WTC11 (cell line): ENCODE measurements around the gene USF3. TPM values are rescaled to one million over a fixed set of nuclear protein-coding genes. Genes with fewer than 3 reads are reported as not detected.

ENCODE experiments used
- ATAC-seq: fragments of 200-7000 bp; cut with Tn5 transposase; 2 replicates; pipeline ENCODE4 v1.10.0; 2021; ENCODE audit warnings: mild to moderate bottlenecking, moderate library complexity
- CTCF ChIA-PET: fragments of 300-600 bp; sonication (Branson Sonifier 250); formaldehyde crosslinking; loops from one replicate; lab custom pipeline; 2021; ENCODE audit warnings: antibody characterized with exemption; lab: Charles Lee
- POLR2A ChIA-PET: fragments of 350-600 bp; sonication (Branson Sonifier 250); formaldehyde crosslinking; loops from one replicate; lab custom pipeline; 2021; ENCODE audit warnings: antibody characterized with exemption; lab: Charles Lee
- DNase-seq: peaks from one replicate; pipeline ENCODE4 v3.0.0; 2021; ENCODE audit warnings: low spot score
- H3K27ac Mint-ChIP-seq: 2 replicates; pipeline ENCODE4 v1.8.0; 2021; ENCODE audit warnings: mixed read lengths
- H3K27me3 Mint-ChIP-seq: 2 replicates; pipeline ENCODE4 v1.8.0; 2021; ENCODE audit warnings: low read depth, mild to moderate bottlenecking, moderate library complexity, mixed read lengths
- H3K36me3 Mint-ChIP-seq: 2 replicates; pipeline ENCODE4 v1.8.0; 2021; ENCODE audit warnings: mixed read lengths
- H3K4me1 Mint-ChIP-seq: 2 replicates; pipeline ENCODE4 v1.8.0; 2022; ENCODE audit warnings: mixed read lengths
- H3K4me3 Mint-ChIP-seq: 2 replicates; pipeline ENCODE4 v1.8.0; 2021; ENCODE audit warnings: mild to moderate bottlenecking, moderate library complexity, mixed read lengths
- H3K9me3 Mint-ChIP-seq: 2 replicates; pipeline ENCODE4 v1.8.0; 2021; ENCODE audit warnings: mixed read lengths
- ELF4 ChIP-seq: sonication (generic); formaldehyde crosslinking; IDR thresholded peaks from 2 replicates; pipeline ENCODE4 v1.8.1; 2022; ENCODE audit warnings: low read depth, mild to moderate bottlenecking, moderate library complexity, missing genetic modification reagents
- EMX1 ChIP-seq: fragments of 250-450 bp; sonication (Bioruptor Pico); IDR thresholded peaks from 2 replicates; pipeline ENCODE4 v1.8.0; 2021; ENCODE audit warnings: mild to moderate bottlenecking
- GRHL2 ChIP-seq: fragments of 250-450 bp; sonication (Bioruptor Pico); IDR thresholded peaks from 2 replicates; pipeline ENCODE4 v1.8.0; 2022; ENCODE audit warnings: mild to moderate bottlenecking, moderate library complexity; ENCODE audit not compliant: insufficient replicate concordance, severe bottlenecking
- JAZF1 ChIP-seq: fragments of 250-450 bp; sonication (Bioruptor Pico); IDR thresholded peaks from 2 replicates; pipeline ENCODE4 v1.9.0; 2021; ENCODE audit warnings: moderate library complexity, mild to moderate bottlenecking, inconsistent platforms
- NR2C2 ChIP-seq: sonication (generic); formaldehyde crosslinking; IDR thresholded peaks from 2 replicates; pipeline ENCODE4 v1.8.0; 2022; ENCODE audit warnings: mild to moderate bottlenecking, missing genetic modification reagents
- NR3C1 ChIP-seq: sonication (generic); formaldehyde crosslinking; conservative IDR thresholded peaks from 2 replicates; pipeline ENCODE4 v1.8.1; 2023; ENCODE audit warnings: low read depth, mild to moderate bottlenecking, missing genetic modification reagents
- PRRX2 ChIP-seq: fragments of 250-450 bp; sonication (Bioruptor Pico); IDR thresholded peaks from 2 replicates; pipeline ENCODE4 v1.8.0; 2021; ENCODE audit warnings: mild to moderate bottlenecking
- SMAD3 ChIP-seq: sonication (generic); formaldehyde crosslinking; IDR thresholded peaks from 2 replicates; pipeline ENCODE4 v1.8.0; 2022; ENCODE audit warnings: missing genetic modification reagents, mild to moderate bottlenecking, borderline replicate concordance
- SOX15 ChIP-seq: fragments of 250-450 bp; sonication (Bioruptor Pico); IDR thresholded peaks from 2 replicates; pipeline ENCODE4 v1.9.0; 2021; ENCODE audit warnings: mild to moderate bottlenecking
- TCF7 ChIP-seq: sonication (generic); formaldehyde crosslinking; IDR thresholded peaks from 2 replicates; pipeline ENCODE4 v1.8.0; 2022; ENCODE audit warnings: mild to moderate bottlenecking, low read depth, missing genetic modification reagents, moderate library complexity
- TEAD1 ChIP-seq: sonication (generic); formaldehyde crosslinking; IDR thresholded peaks from 2 replicates; pipeline ENCODE4 v1.8.0; 2022; ENCODE audit warnings: mild to moderate bottlenecking, missing genetic modification reagents
- TEAD4 ChIP-seq: sonication (generic); formaldehyde crosslinking; IDR thresholded peaks from 2 replicates; pipeline ENCODE4 v1.8.0; 2022; ENCODE audit warnings: mild to moderate bottlenecking, missing genetic modification reagents
- ZNF263 ChIP-seq: sonication (generic); formaldehyde crosslinking; IDR thresholded peaks from 2 replicates; pipeline ENCODE4 v1.8.1; 2022; ENCODE audit warnings: low read depth, mild to moderate bottlenecking, moderate library complexity, missing genetic modification reagents
- ZNF317 ChIP-seq: sonication (generic); formaldehyde crosslinking; IDR thresholded peaks from 2 replicates; pipeline ENCODE4 v1.8.1; 2023; ENCODE audit warnings: low read depth, mild to moderate bottlenecking, moderate library complexity, missing genetic modification reagents, borderline replicate concordance
- ZNF416 ChIP-seq: fragments of 250-450 bp; sonication (Bioruptor Pico); IDR thresholded peaks from 2 replicates; pipeline ENCODE4 v1.9.0; 2021; ENCODE audit warnings: mild to moderate bottlenecking, inconsistent platforms
- ZNF423 ChIP-seq: fragments of 250-450 bp; sonication (Bioruptor Pico); IDR thresholded peaks from 2 replicates; pipeline ENCODE4 v2.1.2; 2022; ENCODE audit warnings: mild to moderate bottlenecking, moderate library complexity
- ZNF671 ChIP-seq: fragments of 250-450 bp; sonication (Bioruptor Pico); IDR thresholded peaks from 2 replicates; pipeline ENCODE4 v1.8.0; 2021; ENCODE audit warnings: mild to moderate bottlenecking
- total RNA-seq: library from RNA; stranded (reverse); gene quantifications from 3 replicates; pipeline ENCODE4 v1.2.3, GENCODE V29; 2021
- TF ChIP-seq, protein P1 (sequence below): fragments of 250-450 bp; sonication (Bioruptor Pico); IDR thresholded peaks from 2 replicates; pipeline ENCODE4 v1.8.0; 2021; ENCODE audit warnings: mild to moderate bottlenecking
- TF ChIP-seq, protein P2 (sequence below): sonication (generic); formaldehyde crosslinking; IDR thresholded peaks from 2 replicates; pipeline ENCODE4 v1.8.1; 2022; ENCODE audit warnings: mild to moderate bottlenecking, missing genetic modification reagents, moderate library complexity, borderline replicate concordance
- TF ChIP-seq, protein P3 (sequence below): sonication (generic); formaldehyde crosslinking; conservative IDR thresholded peaks from 2 replicates; pipeline ENCODE4 v1.8.1; 2022; ENCODE audit warnings: mild to moderate bottlenecking, missing genetic modification reagents
- TF ChIP-seq, protein P4 (sequence below): sonication (generic); formaldehyde crosslinking; IDR thresholded peaks from 2 replicates; pipeline ENCODE4 v1.8.1; 2022; ENCODE audit warnings: low read depth, mild to moderate bottlenecking, moderate library complexity, missing genetic modification reagents, borderline replicate concordance
- TF ChIP-seq, protein P5 (sequence below): sonication (generic); formaldehyde crosslinking; IDR thresholded peaks from 2 replicates; pipeline ENCODE4 v1.8.1; 2023; ENCODE audit warnings: mild to moderate bottlenecking, missing genetic modification reagents, moderate library complexity
- TF ChIP-seq, protein P6 (sequence below): sonication (generic); formaldehyde crosslinking; IDR thresholded peaks from 2 replicates; pipeline ENCODE4 v1.8.1; 2022; ENCODE audit warnings: low read depth, missing genetic modification reagents, borderline replicate concordance
- TF ChIP-seq, protein P7 (sequence below): sonication (generic); formaldehyde crosslinking; IDR thresholded peaks from 2 replicates; pipeline ENCODE4 v1.8.0; 2022; ENCODE audit warnings: mild to moderate bottlenecking, missing genetic modification reagents
- TF ChIP-seq, protein P8 (sequence below): fragments of 250-450 bp; sonication (Bioruptor Pico); IDR thresholded peaks from 2 replicates; pipeline ENCODE4 v1.9.0; 2021; ENCODE audit warnings: mild to moderate bottlenecking, borderline replicate concordance

The USF3 gene
- total RNA-seq, 1 experiment from 2014 or later: 16.4 TPM

DNA sequence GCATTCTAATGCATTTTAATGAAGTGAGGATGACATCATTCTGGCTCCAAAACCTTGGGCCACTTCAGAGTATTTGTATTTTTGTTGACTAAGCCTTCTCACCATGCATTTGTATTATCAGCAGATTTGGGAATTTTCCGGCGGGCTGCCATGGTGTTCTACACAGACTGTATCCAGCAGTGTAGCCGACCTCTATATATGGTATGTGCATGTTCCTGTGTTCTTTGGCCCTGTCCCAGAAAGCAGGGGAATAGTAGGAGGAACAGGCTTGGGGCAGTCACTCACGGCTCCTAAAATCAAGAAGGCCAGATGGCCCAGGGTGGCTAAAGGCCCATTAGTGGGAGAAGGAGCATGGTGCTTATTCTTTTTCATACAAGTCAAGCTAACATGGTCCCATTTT lies 80.5 kb downstream of the USF3 start:
- H3K4me1 Mint-ChIP-seq: no peaks in the 10 kb centered on the region
- no peaks in the 10 kb centered on the region for H3K27me3 Mint-ChIP-seq
- TF ChIP-seq NR2C2 (CRISPR knock-in tag): no peak
- no peak for TF ChIP-seq GRHL2 (CRISPR knock-in tag)
- TF ChIP-seq SMAD3: no peak
- TF ChIP-seq, protein P1, sequence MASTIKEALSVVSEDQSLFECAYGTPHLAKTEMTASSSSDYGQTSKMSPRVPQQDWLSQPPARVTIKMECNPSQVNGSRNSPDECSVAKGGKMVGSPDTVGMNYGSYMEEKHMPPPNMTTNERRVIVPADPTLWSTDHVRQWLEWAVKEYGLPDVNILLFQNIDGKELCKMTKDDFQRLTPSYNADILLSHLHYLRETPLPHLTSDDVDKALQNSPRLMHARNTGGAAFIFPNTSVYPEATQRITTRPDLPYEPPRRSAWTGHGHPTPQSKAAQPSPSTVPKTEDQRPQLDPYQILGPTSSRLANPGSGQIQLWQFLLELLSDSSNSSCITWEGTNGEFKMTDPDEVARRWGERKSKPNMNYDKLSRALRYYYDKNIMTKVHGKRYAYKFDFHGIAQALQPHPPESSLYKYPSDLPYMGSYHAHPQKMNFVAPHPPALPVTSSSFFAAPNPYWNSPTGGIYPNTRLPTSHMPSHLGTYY: no peak
- TF ChIP-seq NR3C1 (CRISPR knock-in tag): no peak
- TF ChIP-seq EMX1: no peak
- no peak for TF ChIP-seq ELF4 (CRISPR knock-in tag)
- TF ChIP-seq, protein P2, sequence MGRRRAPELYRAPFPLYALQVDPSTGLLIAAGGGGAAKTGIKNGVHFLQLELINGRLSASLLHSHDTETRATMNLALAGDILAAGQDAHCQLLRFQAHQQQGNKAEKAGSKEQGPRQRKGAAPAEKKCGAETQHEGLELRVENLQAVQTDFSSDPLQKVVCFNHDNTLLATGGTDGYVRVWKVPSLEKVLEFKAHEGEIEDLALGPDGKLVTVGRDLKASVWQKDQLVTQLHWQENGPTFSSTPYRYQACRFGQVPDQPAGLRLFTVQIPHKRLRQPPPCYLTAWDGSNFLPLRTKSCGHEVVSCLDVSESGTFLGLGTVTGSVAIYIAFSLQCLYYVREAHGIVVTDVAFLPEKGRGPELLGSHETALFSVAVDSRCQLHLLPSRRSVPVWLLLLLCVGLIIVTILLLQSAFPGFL (CRISPR knock-in tag): no peak
- no peak for TF ChIP-seq PRRX2 (CRISPR knock-in tag)
- TF ChIP-seq SOX15: no peak
- TF ChIP-seq, protein P3, sequence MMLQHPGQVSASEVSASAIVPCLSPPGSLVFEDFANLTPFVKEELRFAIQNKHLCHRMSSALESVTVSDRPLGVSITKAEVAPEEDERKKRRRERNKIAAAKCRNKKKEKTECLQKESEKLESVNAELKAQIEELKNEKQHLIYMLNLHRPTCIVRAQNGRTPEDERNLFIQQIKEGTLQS: no peak
- no peak for TF ChIP-seq TEAD4 (CRISPR knock-in tag)
- TF ChIP-seq, protein P4, sequence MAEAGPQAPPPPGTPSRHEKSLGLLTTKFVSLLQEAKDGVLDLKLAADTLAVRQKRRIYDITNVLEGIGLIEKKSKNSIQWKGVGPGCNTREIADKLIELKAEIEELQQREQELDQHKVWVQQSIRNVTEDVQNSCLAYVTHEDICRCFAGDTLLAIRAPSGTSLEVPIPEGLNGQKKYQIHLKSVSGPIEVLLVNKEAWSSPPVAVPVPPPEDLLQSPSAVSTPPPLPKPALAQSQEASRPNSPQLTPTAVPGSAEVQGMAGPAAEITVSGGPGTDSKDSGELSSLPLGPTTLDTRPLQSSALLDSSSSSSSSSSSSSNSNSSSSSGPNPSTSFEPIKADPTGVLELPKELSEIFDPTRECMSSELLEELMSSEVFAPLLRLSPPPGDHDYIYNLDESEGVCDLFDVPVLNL (CRISPR knock-in tag): no peak
- TF ChIP-seq TEAD1 (CRISPR knock-in tag): no peak
- TF ChIP-seq, protein P5, sequence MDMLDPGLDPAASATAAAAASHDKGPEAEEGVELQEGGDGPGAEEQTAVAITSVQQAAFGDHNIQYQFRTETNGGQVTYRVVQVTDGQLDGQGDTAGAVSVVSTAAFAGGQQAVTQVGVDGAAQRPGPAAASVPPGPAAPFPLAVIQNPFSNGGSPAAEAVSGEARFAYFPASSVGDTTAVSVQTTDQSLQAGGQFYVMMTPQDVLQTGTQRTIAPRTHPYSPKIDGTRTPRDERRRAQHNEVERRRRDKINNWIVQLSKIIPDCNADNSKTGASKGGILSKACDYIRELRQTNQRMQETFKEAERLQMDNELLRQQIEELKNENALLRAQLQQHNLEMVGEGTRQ (CRISPR knock-in tag): no peak
- TF ChIP-seq, protein P6, sequence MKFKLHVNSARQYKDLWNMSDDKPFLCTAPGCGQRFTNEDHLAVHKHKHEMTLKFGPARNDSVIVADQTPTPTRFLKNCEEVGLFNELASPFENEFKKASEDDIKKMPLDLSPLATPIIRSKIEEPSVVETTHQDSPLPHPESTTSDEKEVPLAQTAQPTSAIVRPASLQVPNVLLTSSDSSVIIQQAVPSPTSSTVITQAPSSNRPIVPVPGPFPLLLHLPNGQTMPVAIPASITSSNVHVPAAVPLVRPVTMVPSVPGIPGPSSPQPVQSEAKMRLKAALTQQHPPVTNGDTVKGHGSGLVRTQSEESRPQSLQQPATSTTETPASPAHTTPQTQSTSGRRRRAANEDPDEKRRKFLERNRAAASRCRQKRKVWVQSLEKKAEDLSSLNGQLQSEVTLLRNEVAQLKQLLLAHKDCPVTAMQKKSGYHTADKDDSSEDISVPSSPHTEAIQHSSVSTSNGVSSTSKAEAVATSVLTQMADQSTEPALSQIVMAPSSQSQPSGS (CRISPR knock-in tag): no peak
- TF ChIP-seq ZNF263: no peak
- H3K27ac Mint-ChIP-seq: no peak overlapping the region
- ATAC-seq (no peak), DNase-seq (no peak)
- ChIA-PET CTCF (no interaction called here), POLR2A (no interaction called here)
- H3K9me3 Mint-ChIP-seq: no peaks in the 10 kb centered on the region
- H3K36me3 Mint-ChIP-seq: no peaks in the 10 kb centered on the region
- H3K4me3 Mint-ChIP-seq: no peak overlapping the region

DNA sequence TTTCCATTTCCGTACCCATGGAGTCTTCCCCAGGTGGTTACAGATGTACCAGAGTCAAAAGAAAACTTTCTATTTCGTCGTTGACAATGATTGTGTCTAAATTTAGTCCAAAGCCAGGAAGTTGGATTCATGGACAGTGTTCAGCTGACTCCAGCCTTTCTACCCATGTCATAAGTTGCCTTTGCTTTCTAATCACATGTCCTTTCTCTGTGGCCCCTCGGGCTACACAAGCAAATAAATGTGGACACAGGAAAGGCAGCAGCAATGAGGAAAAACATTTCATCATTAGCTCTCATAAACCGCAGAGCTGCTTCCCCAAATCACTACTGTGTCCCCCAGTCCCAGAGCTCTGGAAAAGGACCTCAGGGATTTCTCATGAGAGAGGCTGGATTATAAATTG lies 82.0 kb downstream of the USF3 start:
- CTCF ChIA-PET: no interaction called here
- POLR2A ChIA-PET: no interaction called here
- TF ChIP-seq SMAD3: no peak
- no peak for TF ChIP-seq TCF7 (CRISPR knock-in tag)
- TF ChIP-seq, protein P7, sequence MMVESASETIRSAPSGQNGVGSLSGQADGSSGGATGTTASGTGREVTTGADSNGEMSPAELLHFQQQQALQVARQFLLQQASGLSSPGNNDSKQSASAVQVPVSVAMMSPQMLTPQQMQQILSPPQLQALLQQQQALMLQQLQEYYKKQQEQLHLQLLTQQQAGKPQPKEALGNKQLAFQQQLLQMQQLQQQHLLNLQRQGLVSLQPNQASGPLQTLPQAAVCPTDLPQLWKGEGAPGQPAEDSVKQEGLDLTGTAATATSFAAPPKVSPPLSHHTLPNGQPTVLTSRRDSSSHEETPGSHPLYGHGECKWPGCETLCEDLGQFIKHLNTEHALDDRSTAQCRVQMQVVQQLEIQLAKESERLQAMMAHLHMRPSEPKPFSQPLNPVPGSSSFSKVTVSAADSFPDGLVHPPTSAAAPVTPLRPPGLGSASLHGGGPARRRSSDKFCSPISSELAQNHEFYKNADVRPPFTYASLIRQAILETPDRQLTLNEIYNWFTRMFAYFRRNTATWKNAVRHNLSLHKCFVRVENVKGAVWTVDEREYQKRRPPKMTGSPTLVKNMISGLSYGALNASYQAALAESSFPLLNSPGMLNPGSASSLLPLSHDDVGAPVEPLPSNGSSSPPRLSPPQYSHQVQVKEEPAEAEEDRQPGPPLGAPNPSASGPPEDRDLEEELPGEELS (CRISPR knock-in tag): no peak
- no peak for TF ChIP-seq ZNF416
- no peak for TF ChIP-seq ZNF671
- TF ChIP-seq JAZF1 (CRISPR knock-in tag): no peak
- TF ChIP-seq ZNF317: no peak
- TF ChIP-seq ZNF423: no peak
- TF ChIP-seq, protein P8, sequence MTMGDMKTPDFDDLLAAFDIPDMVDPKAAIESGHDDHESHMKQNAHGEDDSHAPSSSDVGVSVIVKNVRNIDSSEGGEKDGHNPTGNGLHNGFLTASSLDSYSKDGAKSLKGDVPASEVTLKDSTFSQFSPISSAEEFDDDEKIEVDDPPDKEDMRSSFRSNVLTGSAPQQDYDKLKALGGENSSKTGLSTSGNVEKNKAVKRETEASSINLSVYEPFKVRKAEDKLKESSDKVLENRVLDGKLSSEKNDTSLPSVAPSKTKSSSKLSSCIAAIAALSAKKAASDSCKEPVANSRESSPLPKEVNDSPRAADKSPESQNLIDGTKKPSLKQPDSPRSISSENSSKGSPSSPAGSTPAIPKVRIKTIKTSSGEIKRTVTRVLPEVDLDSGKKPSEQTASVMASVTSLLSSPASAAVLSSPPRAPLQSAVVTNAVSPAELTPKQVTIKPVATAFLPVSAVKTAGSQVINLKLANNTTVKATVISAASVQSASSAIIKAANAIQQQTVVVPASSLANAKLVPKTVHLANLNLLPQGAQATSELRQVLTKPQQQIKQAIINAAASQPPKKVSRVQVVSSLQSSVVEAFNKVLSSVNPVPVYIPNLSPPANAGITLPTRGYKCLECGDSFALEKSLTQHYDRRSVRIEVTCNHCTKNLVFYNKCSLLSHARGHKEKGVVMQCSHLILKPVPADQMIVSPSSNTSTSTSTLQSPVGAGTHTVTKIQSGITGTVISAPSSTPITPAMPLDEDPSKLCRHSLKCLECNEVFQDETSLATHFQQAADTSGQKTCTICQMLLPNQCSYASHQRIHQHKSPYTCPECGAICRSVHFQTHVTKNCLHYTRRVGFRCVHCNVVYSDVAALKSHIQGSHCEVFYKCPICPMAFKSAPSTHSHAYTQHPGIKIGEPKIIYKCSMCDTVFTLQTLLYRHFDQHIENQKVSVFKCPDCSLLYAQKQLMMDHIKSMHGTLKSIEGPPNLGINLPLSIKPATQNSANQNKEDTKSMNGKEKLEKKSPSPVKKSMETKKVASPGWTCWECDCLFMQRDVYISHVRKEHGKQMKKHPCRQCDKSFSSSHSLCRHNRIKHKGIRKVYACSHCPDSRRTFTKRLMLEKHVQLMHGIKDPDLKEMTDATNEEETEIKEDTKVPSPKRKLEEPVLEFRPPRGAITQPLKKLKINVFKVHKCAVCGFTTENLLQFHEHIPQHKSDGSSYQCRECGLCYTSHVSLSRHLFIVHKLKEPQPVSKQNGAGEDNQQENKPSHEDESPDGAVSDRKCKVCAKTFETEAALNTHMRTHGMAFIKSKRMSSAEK: no peak

More for the DNA sequence above, 82.0 kb downstream of the USF3 start:
- Mint-ChIP-seq H3K4me1 (no peaks in the 10 kb centered on the region), H3K36me3 (no peaks in the 10 kb centered on the region), H3K4me3 (no peak overlapping the region), H3K27ac (no peak overlapping the region), H3K27me3 (no peaks in the 10 kb centered on the region), H3K9me3 (no peaks in the 10 kb centered on the region)
- ATAC-seq (no peak), DNase-seq (no peak)
